CD14-positive monocyte (primary cell): Measurements from ENCODE around the gene GRIK4. TPM values are rescaled to one million over a fixed set of nuclear protein-coding genes. Genes with fewer than 3 reads are reported as not detected.

Experiments
- DNase-seq, 3 donors: peaks; one replicate each; pipeline ENCODE4 v3.0.0-alpha.2; 2011 to 2022
- H2AFZ ChIP-seq: 2 replicates; pipeline ENCODE4 v1.6.0; 2012; ENCODE audit warnings: mild to moderate bottlenecking, low read depth, low read length, inconsistent platforms; ENCODE audit not compliant: insufficient read depth, poor library complexity, severe bottlenecking
- H3K27ac ChIP-seq, 2 donors: 1 replicate in 1 of 2; 2 replicates in 1 of 2; pipeline ENCODE4 v1.5.1; 2012 to 2013; ENCODE audit warnings: low read length in 2 of 2, control low read depth in 1 of 2, inconsistent platforms in 1 of 2, low read depth in 1 of 2, mild to moderate bottlenecking in 1 of 2
- H3K27me3 ChIP-seq, 2 donors: one replicate each; pipeline versions ENCODE4 v1.6.0 to v1.6.1; 2011 to 2013; ENCODE audit warnings: low read length in 2 of 2; ENCODE audit not compliant: control insufficient read depth in 2 of 2, insufficient read depth in 2 of 2
- H3K36me3 ChIP-seq, 2 donors: replicated peaks in 1 of 2; 1 replicate in 1 of 2; 2 replicates in 1 of 2; pipeline versions ENCODE4 v1.5.1 to v1.6.1; 2012 to 2013; ENCODE audit warnings: low read length in 2 of 2, control low read depth in 1 of 2, inconsistent platforms in 1 of 2, mild to moderate bottlenecking in 1 of 2; ENCODE audit not compliant: insufficient read depth in 2 of 2, control insufficient read depth in 1 of 2
- H3K4me1 ChIP-seq, 2 donors: 1 replicate in 1 of 2; 2 replicates in 1 of 2; pipeline versions ENCODE4 v1.5.1 to v1.6.1; 2012 to 2013; ENCODE audit warnings: low read length in 2 of 2, control low read depth in 1 of 2, inconsistent platforms in 1 of 2, mild to moderate bottlenecking in 1 of 2, moderate library complexity in 1 of 2; ENCODE audit not compliant: insufficient read depth in 2 of 2, control insufficient read depth in 1 of 2
- H3K4me2 ChIP-seq: replicated peaks from 2 replicates; pipeline ENCODE3; 2012; ENCODE audit warnings: low read length, moderate library complexity, mild to moderate bottlenecking; ENCODE audit not compliant: poor library complexity, severe bottlenecking; ENCODE audit errors: extremely low read depth
- H3K4me3 ChIP-seq, 3 experiments: fragments of 200-600 bp in 1 of 3; sonication (generic) in 1 of 3; replicated peaks in 1 of 3; 1 replicate in 2 of 3; 2 replicates in 1 of 3; pipeline ENCODE4 v1.5.1; 2011 to 2013; ENCODE audit warnings: low read length in 3 of 3, mild to moderate bottlenecking in 3 of 3, control low read depth in 2 of 3, low read depth in 2 of 3, inconsistent platforms in 1 of 3, moderate library complexity in 1 of 3
- H3K79me2 ChIP-seq: 2 replicates; pipeline ENCODE4 v1.6.0; 2012; ENCODE audit warnings: mild to moderate bottlenecking, control low read depth, inconsistent platforms, low read length, moderate library complexity; ENCODE audit not compliant: insufficient read depth
- H3K9ac ChIP-seq: 2 replicates; pipeline ENCODE4 v1.6.0; 2017; ENCODE audit warnings: low read length, mild to moderate bottlenecking; ENCODE audit not compliant: insufficient read depth, poor library complexity, severe bottlenecking
- H3K9me3 ChIP-seq, 2 donors: replicated peaks in 1 of 2; 1 replicate in 1 of 2; 2 replicates in 1 of 2; pipeline versions ENCODE4 v1.5.1 to v1.6.1; 2012 to 2013; ENCODE audit warnings: low read length in 2 of 2, control low read depth in 1 of 2; ENCODE audit not compliant: control insufficient read depth in 1 of 2, insufficient read depth in 1 of 2
- H4K20me1 ChIP-seq: 2 replicates; pipeline ENCODE4 v1.6.0; 2012; ENCODE audit warnings: mild to moderate bottlenecking, low read length, control low read depth, moderate library complexity; ENCODE audit not compliant: insufficient read depth
- H3K27ac Mint-ChIP-seq, 7 donors: one replicate each; pipeline ENCODE4 v1.8.0; 2020; ENCODE audit warnings: mild to moderate bottlenecking in 7 of 7, mixed read lengths in 7 of 7, moderate library complexity in 6 of 7, inconsistent platforms in 2 of 7
- H3K27me3 Mint-ChIP-seq, 3 donors: one replicate each; pipeline ENCODE4 v1.8.0; 2021 to 2022; ENCODE audit warnings: low read depth in 3 of 3, mild to moderate bottlenecking in 3 of 3, mixed read lengths in 3 of 3, moderate library complexity in 3 of 3, inconsistent platforms in 1 of 3
- H3K36me3 Mint-ChIP-seq, 2 donors: one replicate each; pipeline ENCODE4 v1.8.0; 2020; ENCODE audit warnings: mixed read lengths in 2 of 2, inconsistent platforms in 1 of 2, mild to moderate bottlenecking in 1 of 2
- H3K4me1 Mint-ChIP-seq: one replicate; pipeline ENCODE4 v1.8.0; 2020; ENCODE audit warnings: mild to moderate bottlenecking, mixed read lengths
- H3K4me3 Mint-ChIP-seq, 2 donors: one replicate each; pipeline ENCODE4 v1.8.0; 2020; ENCODE audit warnings: mild to moderate bottlenecking in 2 of 2, mixed read lengths in 2 of 2, moderate library complexity in 1 of 2
- H3K9me3 Mint-ChIP-seq, 7 donors: one replicate each; pipeline ENCODE4 v1.8.0; 2020 to 2022; ENCODE audit warnings: mixed read lengths in 7 of 7, mild to moderate bottlenecking in 6 of 7, moderate library complexity in 6 of 7, inconsistent platforms in 2 of 7
- WGBS: methylation state at CpG from one replicate; pipeline ENCODE4 v1.1.5; 2013; ENCODE audit warnings: missing lambda C conversion rate; ENCODE audit not compliant: insufficient coverage; 5-methylcytosine and 5-hydroxymethylcytosine counted together
- intact Hi-C, 2 donors: fragments of 100-400 bp; cut with micrococcal nuclease; formaldehyde crosslinking; loops; one replicate each; pipeline versions ENCODE4 v1.15.0 to v1.15.1; 2023
- polyA plus RNA-seq, 3 donors: library from polyadenylated mRNA; depleted of rRNA in 1 of 3; unstranded in 2 of 3; stranded (reverse) in 1 of 3; fragments of 300-500 nt in 2 of 3; fragments of >200 nt in 1 of 3; fragmentation: Illumina TruSeq in 2 of 3; gene quantifications; 1 replicate in 2 of 3; 2 replicates in 1 of 3; pipeline ENCODE4 v1.2.3, GENCODE V29; 2012 to 2021
- TF ChIP-seq, protein P1 (sequence below): fragments of 200-600 bp; IDR thresholded peaks from one replicate; pipeline ENCODE4 v1.8.0; 2022; ENCODE audit warnings: antibody characterized with exemption, mild to moderate bottlenecking

Gene GRIK4
- polyA plus RNA-seq, 3 donors = not detected

DNA sequence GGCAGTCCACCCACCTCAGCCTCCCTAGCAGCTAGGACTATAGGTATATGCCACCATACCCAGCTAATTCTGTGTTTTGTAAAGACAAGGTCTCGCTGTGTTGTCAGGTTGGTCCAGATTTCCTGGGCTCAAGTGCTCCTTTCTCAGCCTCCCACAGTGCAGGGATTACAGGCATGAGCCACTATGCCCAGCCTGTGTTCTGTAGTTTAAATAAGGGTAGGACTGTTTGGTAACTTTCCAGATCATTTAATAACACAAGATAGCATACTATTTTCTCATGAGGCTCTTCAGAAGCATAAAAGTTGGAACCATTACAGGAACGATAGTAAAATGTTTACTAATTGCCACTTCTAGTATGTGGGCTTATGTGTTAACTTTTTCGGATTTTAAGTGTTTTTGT lies 38.0 kb upstream of the GRIK4 start:
- Histone ChIP-seq H3K9me3 (no peaks in the 10 kb centered on the region), H3K4me2 (no peak overlapping the region), H2AFZ (no peak overlapping the region), H3K4me3 (no peak overlapping the region), H3K27me3 (no peaks in the 10 kb centered on the region), H3K9ac (no peak overlapping the region), H3K27ac (no peak overlapping the region), H3K4me1 (no peaks in the 10 kb centered on the region), H3K36me3 (no peaks in the 10 kb centered on the region), H3K79me2 (no peaks in the 10 kb centered on the region), H4K20me1 (no peaks in the 10 kb centered on the region)
- no peaks in the 10 kb centered on the region for H3K4me1 Mint-ChIP-seq
- intact Hi-C loops = no loop called here
- H3K27me3 Mint-ChIP-seq = peaks cover 3 to 16% (median 6%) of the 10 kb centered on the region in 3 donors
- H3K4me3 Mint-ChIP-seq = no peak overlapping the region
- no peak overlapping the region for H3K27ac Mint-ChIP-seq
- no peak for DNase-seq
- WGBS = 100% methylated on average over 1 of the region's 3 CpGs
- no peaks in the 10 kb centered on the region for H3K36me3 Mint-ChIP-seq
- TF ChIP-seq, protein P1, sequence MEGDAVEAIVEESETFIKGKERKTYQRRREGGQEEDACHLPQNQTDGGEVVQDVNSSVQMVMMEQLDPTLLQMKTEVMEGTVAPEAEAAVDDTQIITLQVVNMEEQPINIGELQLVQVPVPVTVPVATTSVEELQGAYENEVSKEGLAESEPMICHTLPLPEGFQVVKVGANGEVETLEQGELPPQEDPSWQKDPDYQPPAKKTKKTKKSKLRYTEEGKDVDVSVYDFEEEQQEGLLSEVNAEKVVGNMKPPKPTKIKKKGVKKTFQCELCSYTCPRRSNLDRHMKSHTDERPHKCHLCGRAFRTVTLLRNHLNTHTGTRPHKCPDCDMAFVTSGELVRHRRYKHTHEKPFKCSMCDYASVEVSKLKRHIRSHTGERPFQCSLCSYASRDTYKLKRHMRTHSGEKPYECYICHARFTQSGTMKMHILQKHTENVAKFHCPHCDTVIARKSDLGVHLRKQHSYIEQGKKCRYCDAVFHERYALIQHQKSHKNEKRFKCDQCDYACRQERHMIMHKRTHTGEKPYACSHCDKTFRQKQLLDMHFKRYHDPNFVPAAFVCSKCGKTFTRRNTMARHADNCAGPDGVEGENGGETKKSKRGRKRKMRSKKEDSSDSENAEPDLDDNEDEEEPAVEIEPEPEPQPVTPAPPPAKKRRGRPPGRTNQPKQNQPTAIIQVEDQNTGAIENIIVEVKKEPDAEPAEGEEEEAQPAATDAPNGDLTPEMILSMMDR = no peak
- no peaks in the 10 kb centered on the region for H3K9me3 Mint-ChIP-seq

DNA sequence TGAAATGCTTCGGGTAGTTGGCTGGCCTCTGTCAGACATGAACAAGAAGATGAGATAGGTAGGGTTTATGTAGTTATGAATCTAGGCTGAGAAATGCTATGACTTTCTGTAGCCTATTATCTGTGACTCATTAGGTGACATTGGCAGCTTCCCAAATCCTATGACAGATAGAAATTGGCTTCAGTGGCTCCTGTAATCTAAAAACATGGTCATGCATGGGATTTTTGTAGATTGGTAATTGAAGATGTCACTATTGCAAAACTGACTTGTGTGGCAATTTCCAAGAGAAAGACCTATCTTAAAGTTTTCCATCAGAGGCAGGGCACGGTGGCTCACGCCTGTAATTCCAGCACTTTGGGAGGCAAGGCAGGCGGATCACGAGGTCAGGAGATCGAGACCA lies 29.4 kb upstream of the GRIK4 start:
- DNase-seq = no peak
- peaks cover 0 to 2% (median 0%) of the 10 kb centered on the region in 7 donors for H3K9me3 Mint-ChIP-seq
- H3K4me1 Mint-ChIP-seq = no peaks in the 10 kb centered on the region
- H3K9ac ChIP-seq = no peak overlapping the region
- H3K4me2 ChIP-seq = no peak overlapping the region
- no peaks in the 10 kb centered on the region for H3K36me3 Mint-ChIP-seq
- H3K9me3 ChIP-seq = no peaks in the 10 kb centered on the region
- H3K36me3 ChIP-seq = no peaks in the 10 kb centered on the region
- no peaks in the 10 kb centered on the region for H4K20me1 ChIP-seq
- H2AFZ ChIP-seq = no peak overlapping the region
- intact Hi-C loops = no loop called here
- no peak overlapping the region for H3K27ac ChIP-seq
- no peak overlapping the region for H3K27ac Mint-ChIP-seq
- H3K27me3 Mint-ChIP-seq = peaks cover 7 to 21% (median 14%) of the 10 kb centered on the region in 3 donors
- 95% methylated on average over 6 of the region's 6 CpGs for WGBS
- H3K4me3 Mint-ChIP-seq = no peak overlapping the region
- TF ChIP-seq, protein P1 = no peak
- H3K4me3 ChIP-seq = no peak overlapping the region
- H3K79me2 ChIP-seq = no peaks in the 10 kb centered on the region
- H3K27me3 ChIP-seq = no peaks in the 10 kb centered on the region
- no peaks in the 10 kb centered on the region for H3K4me1 ChIP-seq
